ENCODE measurements around the gene FGFBP1. TPM values are rescaled to one million over a fixed set of nuclear protein-coding genes. Genes with fewer than 3 reads are reported as not detected.

The FGFBP1 gene
- total and polyA plus RNA-seq, 2 donors (not counting 1 experiment from before 2014, with no cell fraction given) = not detected

GRCh38 chr4:15902746-15903145 lies 35.8 kb downstream of the FGFBP1 start:
- no peaks in the 10 kb centered on the region for H3K79me2 ChIP-seq (ENCODE audit: control insufficient read depth, insufficient read depth, low read length)
- POLR2A ChIA-PET = no interaction called here
- 100% methylated on average over 1 of the region's 2 CpGs for WGBS (ENCODE audit: insufficient coverage)

GRCh38 chr4:15901998-15902397 lies 36.5 kb downstream of the FGFBP1 start:
- CTCF ChIA-PET = interaction anchor here (0.9 kb wide), 1 partner anchor 19 kb away, joined by 4 read pairs; no protein-coding TSS in a partner anchor

More at GRCh38 chr4:15902746-15903145, 35.8 kb downstream of the FGFBP1 start:
- H3K4me3 Mint-ChIP-seq = no peak overlapping the region
- no peak for ATAC-seq (ENCODE audit: low read depth)
- H3K36me3 ChIP-seq (replicated peaks in 1 of 2; ENCODE audit: control extremely low read depth in 1 of 2, control insufficient read depth in 1 of 2, extremely low read depth in 1 of 2, insufficient read depth in 2 of 2, low read length in 1 of 2) = no peaks in the 10 kb centered on the region
- peaks cover 0 to 5% (median 0%) of the 10 kb centered on the region in 3 donors for H3K9me3 ChIP-seq (ENCODE audit: control extremely low read depth in 1 of 3, control insufficient read depth in 2 of 3, insufficient read depth in 1 of 3, low read length in 2 of 3)
- no peak overlapping the region for H3K27ac ChIP-seq (ENCODE audit: low read length in 2 of 2)
- no peak overlapping the region for H2AFZ ChIP-seq (ENCODE audit: insufficient read depth, low read depth, low read length, poor library complexity, severe bottlenecking)
- H3K4me1 Mint-ChIP-seq = no peaks in the 10 kb centered on the region
- no peaks in the 10 kb centered on the region for H4K20me1 ChIP-seq (ENCODE audit: control insufficient read depth, insufficient read depth, low read length, poor library complexity, severe bottlenecking)
- no peak overlapping the region for H3K27ac Mint-ChIP-seq
- H3K27me3 ChIP-seq (replicated peaks in 1 of 4; ENCODE audit: control extremely low read depth in 1 of 4, control insufficient read depth in 3 of 4, insufficient read depth in 4 of 4, low read length in 3 of 4) = peaks cover 0 to 13% (median 3%) of the 10 kb centered on the region in 4 experiments
- intact Hi-C loops (cut with micrococcal nuclease) = no loop called here
- no peak overlapping the region for H3K9ac ChIP-seq (ENCODE audit: low read length)
- H3K9me3 Mint-ChIP-seq (ENCODE audit: insufficient read depth) = no peaks in the 10 kb centered on the region
- H3K27me3 Mint-ChIP-seq = peaks cover 16% of the 10 kb centered on the region
- TF ChIP-seq EZH2 (IDR thresholded peaks at IDR 0.05; ENCODE audit: borderline replicate concordance, insufficient read depth, low read depth, low read length, poor library complexity, severe bottlenecking) (no peak), CTCF (IDR thresholded peaks at IDR 0.05) (no peak)
- H3K4me2 ChIP-seq (replicated peaks; ENCODE audit: low read depth, low read length, poor library complexity, severe bottlenecking) = no peak overlapping the region
- CTCF ChIA-PET = no interaction called here
- no peak overlapping the region for H3K4me3 ChIP-seq (ENCODE audit: control extremely low read depth in 1 of 5, extremely low read depth in 1 of 5, insufficient read depth in 1 of 5, low read depth in 2 of 5, low read length in 4 of 5)
- no peak for DNase-seq
- H3K4me1 ChIP-seq (ENCODE audit: control insufficient read depth in 2 of 2, insufficient read depth in 2 of 2, low read length in 2 of 2) = no peaks in the 10 kb centered on the region

More at GRCh38 chr4:15901998-15902397, 36.5 kb downstream of the FGFBP1 start:
- H3K27ac ChIP-seq (ENCODE audit: low read length in 2 of 2) = no peak overlapping the region
- Mint-ChIP-seq H3K9me3 (ENCODE audit: insufficient read depth) (no peaks in the 10 kb centered on the region), H3K4me1 (no peaks in the 10 kb centered on the region), H3K4me3 (no peak overlapping the region), H3K27ac (no peak overlapping the region), H3K27me3 (peaks cover 16% of the 10 kb centered on the region)
- H3K79me2 ChIP-seq (ENCODE audit: control insufficient read depth, insufficient read depth, low read length) = no peaks in the 10 kb centered on the region
- peaks cover 0 to 13% (median 3%) of the 10 kb centered on the region in 4 experiments for H3K27me3 ChIP-seq (replicated peaks in 1 of 4; ENCODE audit: control extremely low read depth in 1 of 4, control insufficient read depth in 3 of 4, insufficient read depth in 4 of 4, low read length in 3 of 4)
- ATAC-seq (ENCODE audit: low read depth) (no peak), DNase-seq (no peak)
- peaks cover 0 to 5% (median 0%) of the 10 kb centered on the region in 3 donors for H3K9me3 ChIP-seq (ENCODE audit: control extremely low read depth in 1 of 3, control insufficient read depth in 2 of 3, insufficient read depth in 1 of 3, low read length in 2 of 3)
- 25% methylated on average over 2 of the region's 2 CpGs for WGBS (ENCODE audit: insufficient coverage)
- POLR2A ChIA-PET = no interaction called here
- no peak overlapping the region for H3K4me2 ChIP-seq (replicated peaks; ENCODE audit: low read depth, low read length, poor library complexity, severe bottlenecking)
- intact Hi-C loops (cut with micrococcal nuclease) = no loop called here
- no peaks in the 10 kb centered on the region for H3K36me3 ChIP-seq (replicated peaks in 1 of 2; ENCODE audit: control extremely low read depth in 1 of 2, control insufficient read depth in 1 of 2, extremely low read depth in 1 of 2, insufficient read depth in 2 of 2, low read length in 1 of 2)
- H3K4me1 ChIP-seq (ENCODE audit: control insufficient read depth in 2 of 2, insufficient read depth in 2 of 2, low read length in 2 of 2) = no peaks in the 10 kb centered on the region
- no peak overlapping the region for H3K9ac ChIP-seq (ENCODE audit: low read length)
- H3K4me3 ChIP-seq (ENCODE audit: control extremely low read depth in 1 of 5, extremely low read depth in 1 of 5, insufficient read depth in 1 of 5, low read depth in 2 of 5, low read length in 4 of 5) = no peak overlapping the region
- no peak overlapping the region for H2AFZ ChIP-seq (ENCODE audit: insufficient read depth, low read depth, low read length, poor library complexity, severe bottlenecking)
- no peak for TF ChIP-seq CTCF (IDR thresholded peaks at IDR 0.05)
- no peak for TF ChIP-seq EZH2 (IDR thresholded peaks at IDR 0.05; ENCODE audit: borderline replicate concordance, insufficient read depth, low read depth, low read length, poor library complexity, severe bottlenecking)
- no peaks in the 10 kb centered on the region for H4K20me1 ChIP-seq (ENCODE audit: control insufficient read depth, insufficient read depth, low read length, poor library complexity, severe bottlenecking)
